OCI-LY3 (cell line): ENCODE data around the gene APBB1IP.

ENCODE experiments used
- H2AFZ ChIP-seq: fragments of 200-600, 300-600 bp; shearing (Covaris generic); 2 replicates; pipeline ENCODE4 v1.6.0; 2014; ENCODE audit warnings: antibody characterized with exemption, low read depth, low read length
- H3K27ac ChIP-seq: fragments of 200-600, 300-600 bp; sonication (generic); 2 replicates; pipeline ENCODE4 v1.5.1; 2014; ENCODE audit warnings: mild to moderate bottlenecking, low read length, moderate library complexity, mixed read lengths
- H3K27me3 ChIP-seq: fragments of 200-600, 300-600 bp; sonication (generic); 2 replicates; pipeline ENCODE4 v1.6.1; 2014; ENCODE audit warnings: low read depth, low read length, mixed read lengths
- H3K36me3 ChIP-seq: fragments of 200-600, 300-600 bp; sonication (generic); replicated peaks from 2 replicates; pipeline ENCODE3; 2014; ENCODE audit warnings: low read depth, low read length, mixed read lengths
- H3K4me1 ChIP-seq: fragments of 300-600, 200-600 bp; sonication (generic); 2 replicates; pipeline ENCODE4 v1.6.1; 2014; ENCODE audit warnings: low read length, mixed read lengths
- H3K4me2 ChIP-seq: fragments of 200-600, 300-600 bp; sonication (generic); 2 replicates; pipeline ENCODE4 v1.6.1; 2014; ENCODE audit warnings: low read length, mixed read lengths
- H3K4me3 ChIP-seq: fragments of 300-600, 200-600 bp; sonication (generic); 2 replicates; pipeline ENCODE4 v1.5.1; 2014; ENCODE audit warnings: antibody characterized with exemption, mild to moderate bottlenecking, low read length, moderate library complexity
- H3K79me2 ChIP-seq: fragments of 300-600, 200-600 bp; shearing (Covaris generic); 2 replicates; pipeline ENCODE4 v1.6.1; 2014; ENCODE audit warnings: mild to moderate bottlenecking, low read length, mixed read lengths
- H3K9ac ChIP-seq: fragments of 300-600, 200-600 bp; shearing (Covaris generic); 2 replicates; pipeline ENCODE4 v1.6.0; 2014; ENCODE audit warnings: mild to moderate bottlenecking, low read length, moderate library complexity
- H3K9me3 ChIP-seq: fragments of 200-600, 300-600 bp; shearing (Covaris generic); 2 replicates; pipeline ENCODE4 v1.6.1; 2014; ENCODE audit warnings: low read length, mixed read lengths; ENCODE audit not compliant: insufficient read depth
- H4K20me1 ChIP-seq: fragments of 200-600, 300-600 bp; sonication (generic); 2 replicates; pipeline ENCODE4 v1.6.1; 2016; ENCODE audit warnings: low read length, mixed read lengths; ENCODE audit not compliant: insufficient read depth
- EZH2phosphoT487 ChIP-seq: fragments of 200-600 bp; shearing (Covaris generic); IDR thresholded peaks from 2 replicates; pipeline ENCODE4 v1.6.1; 2018; ENCODE audit warnings: antibody characterized with exemption, mixed run types, low read depth
- TF ChIP-seq, protein P1 (sequence below): fragments of 200-600, 300-600 bp; sonication (generic); IDR thresholded peaks from 2 replicates; pipeline ENCODE4 v1.5.1; 2014; ENCODE audit warnings: antibody characterized with exemption, low read length, low read depth

Gene APBB1IP

DNA sequence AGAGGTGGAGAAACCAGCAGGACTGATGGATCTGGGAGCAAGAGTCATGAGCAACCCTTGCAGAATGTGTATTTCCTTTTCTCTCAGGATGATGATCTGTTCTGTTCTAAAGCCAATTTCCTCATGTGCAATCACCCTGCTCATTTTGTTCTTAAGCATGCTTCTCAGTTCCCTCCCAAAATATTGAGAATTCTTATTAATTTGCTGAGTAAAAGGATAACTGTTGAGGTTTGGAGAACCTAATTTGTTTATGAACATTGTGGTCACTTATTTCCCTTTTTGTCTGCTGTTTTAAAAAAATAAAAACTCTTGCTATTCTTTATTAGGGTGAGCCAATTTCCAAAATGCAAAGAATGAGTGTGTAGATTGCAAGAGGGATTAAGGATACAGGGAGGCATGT lies 106.8 kb downstream of the APBB1IP start:
- H3K27ac ChIP-seq = 0 out of 2 replicates have a peak overlapping the region, but pooled peaks have one; percentile 15
- H3K4me2 ChIP-seq = no peak overlapping the region
- no peaks in the 10 kb centered on the region for H3K79me2 ChIP-seq
- 0 out of 2 replicates have a peak, but pooled peaks cover 6% of the 10 kb centered on the region for H4K20me1 ChIP-seq
- no peak overlapping the region for H3K4me3 ChIP-seq
- H3K27me3 ChIP-seq = no peaks in the 10 kb centered on the region
- peaks cover 25% of the 10 kb centered on the region for H3K4me1 ChIP-seq
- H3K9me3 ChIP-seq = no peaks in the 10 kb centered on the region
- TF ChIP-seq, protein P1, sequence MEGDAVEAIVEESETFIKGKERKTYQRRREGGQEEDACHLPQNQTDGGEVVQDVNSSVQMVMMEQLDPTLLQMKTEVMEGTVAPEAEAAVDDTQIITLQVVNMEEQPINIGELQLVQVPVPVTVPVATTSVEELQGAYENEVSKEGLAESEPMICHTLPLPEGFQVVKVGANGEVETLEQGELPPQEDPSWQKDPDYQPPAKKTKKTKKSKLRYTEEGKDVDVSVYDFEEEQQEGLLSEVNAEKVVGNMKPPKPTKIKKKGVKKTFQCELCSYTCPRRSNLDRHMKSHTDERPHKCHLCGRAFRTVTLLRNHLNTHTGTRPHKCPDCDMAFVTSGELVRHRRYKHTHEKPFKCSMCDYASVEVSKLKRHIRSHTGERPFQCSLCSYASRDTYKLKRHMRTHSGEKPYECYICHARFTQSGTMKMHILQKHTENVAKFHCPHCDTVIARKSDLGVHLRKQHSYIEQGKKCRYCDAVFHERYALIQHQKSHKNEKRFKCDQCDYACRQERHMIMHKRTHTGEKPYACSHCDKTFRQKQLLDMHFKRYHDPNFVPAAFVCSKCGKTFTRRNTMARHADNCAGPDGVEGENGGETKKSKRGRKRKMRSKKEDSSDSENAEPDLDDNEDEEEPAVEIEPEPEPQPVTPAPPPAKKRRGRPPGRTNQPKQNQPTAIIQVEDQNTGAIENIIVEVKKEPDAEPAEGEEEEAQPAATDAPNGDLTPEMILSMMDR = no peak
- H3K36me3 ChIP-seq = peaks cover 53% of the 10 kb centered on the region
- H2AFZ ChIP-seq = no peak overlapping the region
- H3K9ac ChIP-seq = no peak overlapping the region

DNA sequence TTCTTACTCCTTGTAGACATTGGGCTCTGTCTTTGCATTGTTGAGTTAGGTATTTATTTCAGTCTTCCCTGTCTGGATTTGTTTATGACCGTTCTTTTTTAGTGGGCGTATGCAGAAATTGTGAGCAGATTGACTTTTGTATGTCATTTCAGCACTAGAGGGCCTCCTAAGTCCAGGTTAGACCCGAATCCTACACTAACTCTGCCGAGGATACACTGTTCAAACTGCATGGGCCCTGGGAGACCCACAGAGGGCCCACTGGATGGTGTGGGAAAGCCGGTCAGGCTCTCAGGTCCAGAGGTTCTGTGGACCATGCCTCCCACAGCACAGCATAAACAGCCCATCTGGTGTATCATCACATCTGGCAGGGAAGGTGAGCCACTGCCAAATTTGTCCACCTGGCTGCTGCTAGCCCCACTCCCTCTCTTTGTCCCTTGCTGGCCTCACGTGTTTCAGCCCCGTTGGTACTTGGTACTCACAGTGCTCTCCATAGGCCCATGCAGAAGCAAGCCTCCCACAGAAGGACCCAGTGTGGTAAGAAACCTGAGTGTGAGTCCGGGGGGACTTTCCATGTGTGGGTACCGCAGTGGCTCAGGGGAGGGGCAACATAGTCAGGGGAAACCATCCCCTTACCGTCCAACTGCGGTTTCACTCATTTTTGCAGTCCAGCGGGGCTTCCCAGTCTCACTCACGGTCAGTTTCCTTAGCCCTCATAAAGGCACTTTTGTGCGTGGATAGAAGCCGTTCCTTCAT lies 112.8 kb downstream of the APBB1IP start:
- no peaks in the 10 kb centered on the region for H3K79me2 ChIP-seq
- no peaks in the 10 kb centered on the region for H4K20me1 ChIP-seq
- TF ChIP-seq EZH2phosphoT487 = no peak
- TF ChIP-seq, protein P1 = no peak; the same call in 1 of the 2 replicates
- H3K36me3 ChIP-seq = peaks cover 45% of the 10 kb centered on the region
- H2AFZ ChIP-seq = no peak overlapping the region
- H3K4me2 ChIP-seq = no peak overlapping the region
- H3K9me3 ChIP-seq = no peaks in the 10 kb centered on the region
- H3K27me3 ChIP-seq = no peaks in the 10 kb centered on the region
- no peaks in the 10 kb centered on the region for H3K4me1 ChIP-seq
- H3K4me3 ChIP-seq = no peak overlapping the region
- no peak overlapping the region for H3K27ac ChIP-seq
- H3K9ac ChIP-seq = no peak overlapping the region

DNA sequence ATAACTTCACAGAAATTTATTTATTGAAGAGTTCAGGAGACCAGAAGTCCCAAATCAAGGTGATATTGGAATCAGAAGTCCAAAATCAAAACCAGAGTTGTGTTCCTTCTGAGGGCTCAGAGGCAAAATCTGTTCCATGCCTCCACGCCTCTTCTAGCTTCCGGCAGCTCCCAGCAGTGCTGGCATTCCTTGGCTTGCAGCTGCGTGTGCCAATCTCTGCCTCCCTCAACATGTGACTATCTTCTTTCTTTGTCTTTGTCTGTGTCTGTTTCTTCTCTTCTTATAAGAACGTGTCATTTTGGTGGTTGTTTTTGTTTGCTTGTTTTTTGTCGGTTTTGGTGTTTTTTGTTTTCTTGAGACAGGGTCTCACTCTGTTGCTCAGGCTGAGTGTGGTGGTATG lies 116.1 kb downstream of the APBB1IP start:
- Histone ChIP-seq H3K9me3 (no peaks in the 10 kb centered on the region), H3K9ac (no peak overlapping the region), H3K27me3 (no peaks in the 10 kb centered on the region), H3K79me2 (no peaks in the 10 kb centered on the region), H3K4me3 (no peak overlapping the region), H3K4me1 (no peaks in the 10 kb centered on the region), H3K4me2 (no peak overlapping the region), H3K36me3 (peaks cover 32% of the 10 kb centered on the region), H3K27ac (no peak overlapping the region), H2AFZ (no peak overlapping the region), H4K20me1 (no peaks in the 10 kb centered on the region)
- no peak for TF ChIP-seq EZH2phosphoT487
- TF ChIP-seq, protein P1 = no peak

DNA sequence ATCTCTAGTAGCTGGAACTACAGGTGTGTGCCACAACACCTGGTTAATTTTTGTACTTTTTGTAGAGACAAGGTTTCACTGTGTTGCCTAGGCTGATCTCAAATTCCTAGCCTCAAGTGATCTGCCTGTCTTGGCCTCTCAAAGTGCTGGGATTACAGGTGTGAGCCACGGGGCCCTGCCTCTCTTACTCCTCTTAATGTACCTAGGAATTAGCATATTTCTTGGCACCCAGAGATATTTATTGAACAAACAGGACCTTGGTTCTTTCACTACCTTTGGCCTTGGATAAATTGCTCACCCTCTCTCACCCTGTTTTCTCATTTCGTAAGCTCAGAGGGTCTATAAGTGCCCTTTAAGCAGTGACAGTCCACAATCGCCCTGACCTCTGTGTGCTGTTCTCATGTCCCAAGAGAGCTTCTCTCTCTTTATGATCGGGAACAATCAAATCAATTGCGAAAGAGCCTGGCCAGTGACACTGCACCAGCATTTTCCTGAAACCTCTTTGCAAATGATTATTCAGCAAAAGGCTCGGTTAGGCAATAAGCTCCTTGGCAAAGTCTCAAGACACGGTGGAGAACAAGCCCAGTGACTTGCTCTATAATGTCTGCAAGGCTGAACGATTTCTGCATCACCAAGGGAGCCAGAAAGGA lies 117.7 kb downstream of the APBB1IP start:
- H2AFZ ChIP-seq = no peak overlapping the region
- H3K4me3 ChIP-seq = no peak overlapping the region
- TF ChIP-seq, protein P1 = no peak
- TF ChIP-seq EZH2phosphoT487 = no peak
- H4K20me1 ChIP-seq = no peaks in the 10 kb centered on the region
- peaks cover 29% of the 10 kb centered on the region for H3K36me3 ChIP-seq
- no peak overlapping the region for H3K27ac ChIP-seq
- no peaks in the 10 kb centered on the region for H3K4me1 ChIP-seq
- no peaks in the 10 kb centered on the region for H3K9me3 ChIP-seq
- no peaks in the 10 kb centered on the region for H3K79me2 ChIP-seq
- no peak overlapping the region for H3K9ac ChIP-seq
- no peak overlapping the region for H3K4me2 ChIP-seq
- no peaks in the 10 kb centered on the region for H3K27me3 ChIP-seq
